Spleen (tissue), 7 donors: Measurements from ENCODE around the gene MFAP2.
"Not testable (repeated sequence)": the region's sequence is repeated elsewhere in the genome, so short reads cannot be mapped to it uniquely, and the experiment has no call there.

Experiments used
- POLR2A ChIP-seq, 3 donors: fragments of 450-650 bp; IDR thresholded peaks; one replicate each; pipeline ENCODE4 v1.5.1; 2017; ENCODE audit warnings: antibody characterized with exemption in 3 of 3, mild to moderate bottlenecking in 1 of 3
- TF ChIP-seq, protein P1 (sequence below), 11 experiments: fragments of 200-600 bp in 7 of 11; fragments of 450-650 bp in 4 of 11; sonication (generic) in 4 of 11; IDR thresholded peaks in 8 of 11; conservative IDR thresholded peaks in 3 of 11; 1 replicate in 7 of 11; 2 replicates in 4 of 11; pipeline versions ENCODE4 v1.4.0 to v1.8.0; 2016 to 2021; ENCODE audit warnings: antibody characterized with exemption in 11 of 11, inconsistent platforms in 4 of 11, mild to moderate bottlenecking in 1 of 11
- donor health status: DM: no; HTN: no; CAD: no; lungs with moderate emphysema.
- donor health status: DM: no; HTN: no; CAD: no.
- donor health status: DM: no; HTN: no; CAD: no.

GRCh38 chr1:16949026-16949425, 31.4 kb downstream of the MFAP2 start:
- not testable (repeated sequence) for TF ChIP-seq POLR2A (IDR thresholded peaks at IDR 0.05)
- TF ChIP-seq, protein P1, sequence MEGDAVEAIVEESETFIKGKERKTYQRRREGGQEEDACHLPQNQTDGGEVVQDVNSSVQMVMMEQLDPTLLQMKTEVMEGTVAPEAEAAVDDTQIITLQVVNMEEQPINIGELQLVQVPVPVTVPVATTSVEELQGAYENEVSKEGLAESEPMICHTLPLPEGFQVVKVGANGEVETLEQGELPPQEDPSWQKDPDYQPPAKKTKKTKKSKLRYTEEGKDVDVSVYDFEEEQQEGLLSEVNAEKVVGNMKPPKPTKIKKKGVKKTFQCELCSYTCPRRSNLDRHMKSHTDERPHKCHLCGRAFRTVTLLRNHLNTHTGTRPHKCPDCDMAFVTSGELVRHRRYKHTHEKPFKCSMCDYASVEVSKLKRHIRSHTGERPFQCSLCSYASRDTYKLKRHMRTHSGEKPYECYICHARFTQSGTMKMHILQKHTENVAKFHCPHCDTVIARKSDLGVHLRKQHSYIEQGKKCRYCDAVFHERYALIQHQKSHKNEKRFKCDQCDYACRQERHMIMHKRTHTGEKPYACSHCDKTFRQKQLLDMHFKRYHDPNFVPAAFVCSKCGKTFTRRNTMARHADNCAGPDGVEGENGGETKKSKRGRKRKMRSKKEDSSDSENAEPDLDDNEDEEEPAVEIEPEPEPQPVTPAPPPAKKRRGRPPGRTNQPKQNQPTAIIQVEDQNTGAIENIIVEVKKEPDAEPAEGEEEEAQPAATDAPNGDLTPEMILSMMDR (IDR thresholded peaks at IDR 0.05 in 8 of 11, conservative IDR thresholded peaks at IDR 0.05 in 3 of 11), result not testable (repeated sequence)
